Activated naive CD4-positive, alpha-beta T cell treated with anti-CD3 and anti-CD28 coated beads, Interleukin-2, amount 10 ng/mL, durations not matched to agents 7 days and 5 days (primary cell): ENCODE measurements around the gene SCT.

Source experiments
- CTCF ChIA-PET: fragments of 350-600 bp; sonication (Branson Sonifier 250); formaldehyde crosslinking; loops from one replicate; lab custom pipeline; 2021; ENCODE audit warnings: antibody characterized with exemption; lab: Charles Lee
- DNase-seq: peaks from one replicate; pipeline ENCODE4 v3.0.0-alpha.2; 2020
- H3K27ac Mint-ChIP-seq: one replicate; pipeline ENCODE4 v1.8.0; 2021; ENCODE audit warnings: mild to moderate bottlenecking, moderate library complexity, mixed read lengths
- H3K27me3 Mint-ChIP-seq: one replicate; pipeline ENCODE4 v1.8.0; 2021; ENCODE audit warnings: mild to moderate bottlenecking, mixed read lengths
- H3K36me3 Mint-ChIP-seq: one replicate; pipeline ENCODE4 v1.8.0; 2021; ENCODE audit warnings: mixed read lengths
- H3K4me1 Mint-ChIP-seq: one replicate; pipeline ENCODE4 v1.8.0; 2021; ENCODE audit warnings: mixed read lengths
- H3K4me3 Mint-ChIP-seq: one replicate; pipeline ENCODE4 v1.8.0; 2021; ENCODE audit warnings: mild to moderate bottlenecking, moderate library complexity, mixed read lengths
- H3K9me3 Mint-ChIP-seq: one replicate; pipeline ENCODE4 v1.8.0; 2021; ENCODE audit warnings: mixed read lengths

The SCT gene

GRCh38 chr11:638631-639331 lies 11.8 kb upstream of the SCT start:
- DNase-seq, result no peak
- Mint-ChIP-seq H3K27me3 (peaks cover 74% of the 10 kb centered on the region), H3K27ac (no peak overlapping the region), H3K4me3 (no peak overlapping the region), H3K36me3 (peaks cover 6% of the 10 kb centered on the region), H3K9me3 (no peaks in the 10 kb centered on the region), H3K4me1 (peaks cover 14% of the 10 kb centered on the region)
- CTCF ChIA-PET, result no interaction called here

GRCh38 chr11:637593-638521 lies 10.9 kb upstream of the SCT start:
- Mint-ChIP-seq H3K27me3 (peaks cover 74% of the 10 kb centered on the region), H3K9me3 (no peaks in the 10 kb centered on the region), H3K4me1 (peaks cover 14% of the 10 kb centered on the region), H3K27ac (peak overlapping the region; percentile 50), H3K4me3 (no peak overlapping the region), H3K36me3 (peaks cover 6% of the 10 kb centered on the region)
- DNase-seq, result no peak
- CTCF ChIA-PET, result no interaction called here

GRCh38 chr11:637333-637592 lies 10.3 kb upstream of the SCT start:
- no peaks in the 10 kb centered on the region for H3K9me3 Mint-ChIP-seq
- H3K4me1 Mint-ChIP-seq, result peaks cover 14% of the 10 kb centered on the region
- no peak for DNase-seq
- H3K27me3 Mint-ChIP-seq, result peaks cover 74% of the 10 kb centered on the region
- H3K4me3 Mint-ChIP-seq, result no peak overlapping the region
- CTCF ChIA-PET, result no interaction called here
- no peak overlapping the region for H3K27ac Mint-ChIP-seq
- H3K36me3 Mint-ChIP-seq, result peaks cover 6% of the 10 kb centered on the region

- Mint-ChIP-seq H3K4me1 (peaks cover 14% of the 10 kb centered on the region), H3K27me3 (peaks cover 69% of the 10 kb centered on the region), H3K27ac (peak within 1 kb of the TSS; percentile 50), H3K4me3 (no peak within 1 kb of the TSS), H3K36me3 (peaks cover 6% of the 10 kb centered on the region), H3K9me3 (no peaks in the 10 kb centered on the region)
- DNase-seq, result no peak
- CTCF ChIA-PET, result no interaction called here
These were observed 9.7 kb upstream of the SCT start, which contains the start of gene DRD4 for GRCh38 chr11:636511-637332. TSS of gene DRD4 (plus strand) at chr11:637269. CDS start at chr11:637305, 36 bp downstream.

GRCh38 chr11:635945-636510 lies 9.0 kb upstream of the SCT start:
- CTCF ChIA-PET, result no interaction called here
- Mint-ChIP-seq H3K9me3 (no peaks in the 10 kb centered on the region), H3K27me3 (peaks cover 62% of the 10 kb centered on the region), H3K27ac (no peak overlapping the region), H3K4me3 (no peak overlapping the region), H3K4me1 (peaks cover 14% of the 10 kb centered on the region), H3K36me3 (peaks cover 6% of the 10 kb centered on the region)
- DNase-seq, result no peak

GRCh38 chr11:630871-631270 lies 3.9 kb upstream of the SCT start:
- peaks cover 20% of the 10 kb centered on the region for H3K4me1 Mint-ChIP-seq
- CTCF ChIA-PET, result no interaction called here
- peaks cover 41% of the 10 kb centered on the region for H3K27me3 Mint-ChIP-seq
- no peaks in the 10 kb centered on the region for H3K9me3 Mint-ChIP-seq
- H3K4me3 Mint-ChIP-seq, result no peak overlapping the region
- H3K27ac Mint-ChIP-seq, result no peak overlapping the region
- DNase-seq, result no peak
- peaks cover 4% of the 10 kb centered on the region for H3K36me3 Mint-ChIP-seq

GRCh38 chr11:629237-629583 lies 2.2 kb upstream of the SCT start:
- Mint-ChIP-seq H3K4me3 (peak overlapping the region; percentile 22), H3K27me3 (peaks cover 45% of the 10 kb centered on the region), H3K4me1 (peaks cover 20% of the 10 kb centered on the region), H3K9me3 (no peaks in the 10 kb centered on the region), H3K27ac (peak overlapping the region; percentile 19), H3K36me3 (peaks cover 4% of the 10 kb centered on the region)
- CTCF ChIA-PET, result no interaction called here
- no peak for DNase-seq

GRCh38 chr11:628056-628455 lies 1.1 kb upstream of the SCT start:
- peaks cover 20% of the 10 kb centered on the region for H3K4me1 Mint-ChIP-seq
- peaks cover 4% of the 10 kb centered on the region for H3K36me3 Mint-ChIP-seq
- H3K27ac Mint-ChIP-seq, result no peak overlapping the region
- H3K9me3 Mint-ChIP-seq, result no peaks in the 10 kb centered on the region
- no peak for DNase-seq
- CTCF ChIA-PET, result no interaction called here
- H3K27me3 Mint-ChIP-seq, result peaks cover 50% of the 10 kb centered on the region
- no peak overlapping the region for H3K4me3 Mint-ChIP-seq

GRCh38 chr11:627308-627576 lies 261 bp upstream of the SCT start:
- Mint-ChIP-seq H3K9me3 (no peaks in the 10 kb centered on the region), H3K4me1 (peaks cover 20% of the 10 kb centered on the region), H3K27me3 (peaks cover 50% of the 10 kb centered on the region), H3K4me3 (no peak overlapping the region), H3K27ac (no peak overlapping the region), H3K36me3 (peaks cover 4% of the 10 kb centered on the region)
- DNase-seq, result no peak
- CTCF ChIA-PET, result no interaction called here

GRCh38 chr11:625636-626268 lies 1.2 kb downstream of the SCT start:
- Mint-ChIP-seq H3K4me3 (no peak overlapping the region), H3K4me1 (peaks cover 20% of the 10 kb centered on the region), H3K9me3 (no peaks in the 10 kb centered on the region), H3K27me3 (peaks cover 50% of the 10 kb centered on the region), H3K27ac (no peak overlapping the region), H3K36me3 (peaks cover 4% of the 10 kb centered on the region)
- DNase-seq, result no peak
- CTCF ChIA-PET, result no interaction called here

- Mint-ChIP-seq H3K4me1 (peaks cover 20% of the 10 kb centered on the region), H3K36me3 (peaks cover 4% of the 10 kb centered on the region), H3K27me3 (peaks cover 50% of the 10 kb centered on the region), H3K27ac (peak within 1 kb of the TSS; percentile 14), H3K9me3 (no peaks in the 10 kb centered on the region), H3K4me3 (no peak within 1 kb of the TSS)
- DNase-seq, result no peak
- CTCF ChIA-PET, result no interaction called here
These were observed 2.0 kb downstream of the SCT start, which contains the start of gene CDHR5 for GRCh38 chr11:624705-625635. TSS of gene CDHR5 (minus strand) at chr11:624955. CDS start at chr11:624902, 53 bp downstream.

GRCh38 chr11:623999-624704 lies 2.8 kb downstream of the SCT start:
- Mint-ChIP-seq H3K4me1 (peaks cover 14% of the 10 kb centered on the region), H3K4me3 (no peak overlapping the region), H3K36me3 (peaks cover 4% of the 10 kb centered on the region), H3K27me3 (peaks cover 49% of the 10 kb centered on the region), H3K9me3 (no peaks in the 10 kb centered on the region), H3K27ac (peak overlapping the region; percentile 14)
- no peak for DNase-seq
- CTCF ChIA-PET, result no interaction called here
